AG04449 (cell line): ENCODE results near the gene BMPR2.

Experiments
- CTCF ChIA-PET: fragments of 350-600 bp; formaldehyde crosslinking; extraction: SDS; loops from one replicate; lab custom pipeline; 2021; ENCODE audit warnings: antibody characterized with exemption; lab: Yijun Ruan, JAX
- POLR2A ChIA-PET: fragments of 400-600, 350-600 bp; formaldehyde crosslinking; extraction: SDS; loops from one replicate; lab custom pipeline; 2020; ENCODE audit warnings: antibody characterized with exemption, inconsistent platforms; lab: Yijun Ruan, JAX
- DNase-seq: peaks from one replicate; pipeline ENCODE4 v3.0.0-alpha.2; 2010; ENCODE audit warnings: low read depth, low spot score
- H3K4me3 ChIP-seq: 2 replicates; pipeline ENCODE4 v1.5.1; 2011; ENCODE audit warnings: low read depth, mild to moderate bottlenecking, control low read depth, low read length
- TF ChIP-seq, protein P1 (sequence below): IDR thresholded peaks from one replicate; pipeline ENCODE4 v1.5.1; 2011; ENCODE audit warnings: mild to moderate bottlenecking, moderate library complexity, low read length, control low read depth, inconsistent platforms; ENCODE audit not compliant: insufficient read depth; ENCODE audit errors: missing control alignments

The BMPR2 gene

DNA sequence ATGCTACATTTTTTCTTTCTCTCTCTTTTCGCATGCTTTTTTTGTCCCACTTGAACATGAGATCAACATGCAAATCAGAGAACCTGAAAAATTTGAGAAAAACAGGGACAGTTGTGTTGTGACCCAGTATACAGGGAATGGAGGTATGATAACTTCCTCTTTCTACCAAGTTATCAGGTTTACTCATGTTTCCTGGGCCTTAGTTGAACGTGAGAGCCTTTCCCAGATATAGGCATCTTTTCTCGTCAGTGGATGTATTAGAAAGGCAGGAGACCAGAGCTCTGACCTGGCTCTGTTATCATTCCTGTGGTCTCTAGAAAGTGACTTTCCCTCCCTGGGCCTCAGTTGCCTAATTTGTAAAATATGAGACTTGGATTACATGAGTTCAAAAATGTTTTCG, 228.6 kb downstream of the BMPR2 start:
- ChIA-PET POLR2A (no interaction called here), CTCF (no interaction called here)
- no peak overlapping the region for H3K4me3 ChIP-seq
- TF ChIP-seq, protein P1, sequence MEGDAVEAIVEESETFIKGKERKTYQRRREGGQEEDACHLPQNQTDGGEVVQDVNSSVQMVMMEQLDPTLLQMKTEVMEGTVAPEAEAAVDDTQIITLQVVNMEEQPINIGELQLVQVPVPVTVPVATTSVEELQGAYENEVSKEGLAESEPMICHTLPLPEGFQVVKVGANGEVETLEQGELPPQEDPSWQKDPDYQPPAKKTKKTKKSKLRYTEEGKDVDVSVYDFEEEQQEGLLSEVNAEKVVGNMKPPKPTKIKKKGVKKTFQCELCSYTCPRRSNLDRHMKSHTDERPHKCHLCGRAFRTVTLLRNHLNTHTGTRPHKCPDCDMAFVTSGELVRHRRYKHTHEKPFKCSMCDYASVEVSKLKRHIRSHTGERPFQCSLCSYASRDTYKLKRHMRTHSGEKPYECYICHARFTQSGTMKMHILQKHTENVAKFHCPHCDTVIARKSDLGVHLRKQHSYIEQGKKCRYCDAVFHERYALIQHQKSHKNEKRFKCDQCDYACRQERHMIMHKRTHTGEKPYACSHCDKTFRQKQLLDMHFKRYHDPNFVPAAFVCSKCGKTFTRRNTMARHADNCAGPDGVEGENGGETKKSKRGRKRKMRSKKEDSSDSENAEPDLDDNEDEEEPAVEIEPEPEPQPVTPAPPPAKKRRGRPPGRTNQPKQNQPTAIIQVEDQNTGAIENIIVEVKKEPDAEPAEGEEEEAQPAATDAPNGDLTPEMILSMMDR: no peak
- DNase-seq: no peak

DNA sequence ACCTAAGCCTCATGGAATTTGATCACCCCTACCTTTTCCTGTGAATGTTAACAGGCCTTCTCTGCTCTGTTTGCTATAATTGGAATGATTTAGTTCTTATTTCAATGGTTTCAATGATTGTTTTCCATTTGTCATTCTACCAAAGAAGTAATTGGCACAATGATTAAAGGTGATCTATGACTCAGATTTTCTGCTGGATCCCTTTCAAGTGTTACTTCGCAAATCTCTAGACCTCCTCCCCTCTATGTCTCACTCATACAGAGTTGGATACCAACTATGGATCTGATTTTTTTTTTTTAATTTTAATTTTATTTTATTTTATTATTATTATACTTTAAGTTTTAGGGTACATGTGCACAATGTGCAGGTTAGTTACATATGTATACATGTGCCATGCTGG, 229.0 kb downstream of the BMPR2 start:
- no peak for DNase-seq
- TF ChIP-seq, protein P1: no peak
- CTCF ChIA-PET: no interaction called here
- no peak overlapping the region for H3K4me3 ChIP-seq
- POLR2A ChIA-PET: no interaction called here

DNA sequence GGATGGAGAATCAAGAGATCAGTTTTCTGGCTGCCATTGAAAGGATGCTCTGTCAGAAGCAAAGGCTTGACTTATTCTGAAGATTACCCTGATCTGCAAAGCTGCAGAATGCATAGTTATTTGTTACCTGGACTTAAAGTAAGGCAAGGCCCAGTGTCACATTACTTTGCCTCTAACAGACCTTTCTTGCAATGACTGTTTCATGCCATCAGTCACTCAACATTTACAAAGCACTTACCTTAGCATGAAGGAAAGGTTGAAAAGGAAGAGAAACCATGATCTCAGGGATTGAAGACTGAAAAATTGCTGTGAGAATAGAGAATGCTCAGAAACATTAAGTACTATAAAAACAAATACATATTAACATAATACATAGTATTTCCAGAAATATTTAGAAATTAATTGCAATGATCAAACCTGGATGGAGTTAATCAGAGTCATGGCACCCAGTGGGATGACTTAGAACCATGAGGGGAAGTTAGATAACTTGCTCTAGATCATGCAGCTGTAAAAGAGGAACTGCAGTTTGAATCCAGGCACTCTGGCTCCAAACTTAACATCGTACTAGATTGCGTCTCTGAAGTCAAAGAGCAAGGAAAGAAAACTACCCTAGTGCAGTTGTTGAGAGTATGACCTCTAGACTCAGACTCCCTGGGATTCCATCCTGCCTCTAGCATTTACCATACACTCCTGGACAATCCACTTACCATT, 232.2 kb downstream of the BMPR2 start:
- no peak overlapping the region for H3K4me3 ChIP-seq
- POLR2A ChIA-PET: no interaction called here
- CTCF ChIA-PET: no interaction called here

DNA sequence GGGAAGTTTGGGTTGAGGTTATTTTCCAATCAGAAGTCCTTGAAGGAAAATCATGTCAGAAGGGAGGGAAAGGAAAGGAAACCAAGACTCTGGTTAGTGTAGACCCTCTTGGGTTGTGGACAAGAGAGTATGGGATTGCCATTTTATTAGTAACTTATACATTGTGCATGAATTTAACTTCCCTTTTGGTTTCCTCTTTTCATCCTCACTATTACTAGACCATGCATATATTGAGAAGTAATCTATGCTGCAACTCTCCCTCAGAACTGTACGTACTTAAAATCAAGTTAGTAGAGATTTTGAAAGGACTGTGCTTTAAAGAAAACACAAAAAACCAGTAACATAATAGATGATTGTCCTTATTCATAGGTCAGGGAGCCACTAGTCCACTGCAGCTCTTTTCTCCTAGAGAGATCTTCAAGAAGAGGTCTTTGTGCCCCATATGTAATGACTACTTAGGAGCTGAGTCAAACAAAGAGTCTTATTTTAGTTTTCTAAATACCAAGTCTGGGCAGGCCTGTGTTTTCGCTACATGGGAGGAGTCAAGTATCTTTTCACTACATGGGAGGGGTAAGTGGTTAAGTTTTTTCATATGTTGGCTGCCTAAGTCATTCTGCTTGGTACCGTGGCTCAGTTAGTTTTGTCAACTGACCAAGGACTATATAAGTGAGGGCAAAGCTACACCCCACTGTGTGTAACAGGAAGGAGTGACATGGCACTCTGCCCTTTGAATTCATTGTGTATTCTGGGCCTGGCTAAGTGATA, 233.4 kb downstream of the BMPR2 start:
- H3K4me3 ChIP-seq: no peak overlapping the region
- no peak for DNase-seq
- ChIA-PET POLR2A (no interaction called here), CTCF (interaction anchor here (1.7 kb wide), 1 partner anchor 21 kb away, joined by 5 read pairs; no protein-coding TSS in a partner anchor)
- TF ChIP-seq, protein P1: no peak

More for the DNA sequence above, 232.2 kb downstream of the BMPR2 start:
- TF ChIP-seq, protein P1: no peak
- DNase-seq: no peak

DNA sequence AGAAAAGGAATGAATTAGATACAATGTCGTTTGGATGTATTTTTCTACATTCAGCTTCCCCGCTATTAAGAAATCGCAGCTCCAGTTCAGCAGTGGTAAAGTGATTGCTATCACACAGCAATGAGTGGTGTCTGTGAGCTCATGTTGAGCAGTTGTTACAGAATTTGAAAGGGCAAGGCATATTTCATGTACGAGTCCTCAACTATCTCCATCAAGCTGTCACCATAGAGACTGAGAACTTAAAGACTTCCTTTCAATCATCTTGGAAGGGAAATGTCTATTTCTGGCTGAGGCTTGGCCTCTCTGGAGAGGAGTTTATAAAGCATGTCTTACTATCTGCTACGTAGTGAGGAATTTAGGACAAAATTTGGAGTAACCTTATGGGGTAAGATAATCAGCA, 234.3 kb downstream of the BMPR2 start:
- ChIA-PET CTCF (interaction anchor here (0.8 to 1.7 kb wide), 3 partner anchors 18 to 22 kb away, joined by 3 to 5 read pairs (median 4); no protein-coding TSS in a partner anchor), POLR2A (no interaction called here)
- H3K4me3 ChIP-seq: no peak overlapping the region
- no peak for DNase-seq
- TF ChIP-seq, protein P1: no peak

DNA sequence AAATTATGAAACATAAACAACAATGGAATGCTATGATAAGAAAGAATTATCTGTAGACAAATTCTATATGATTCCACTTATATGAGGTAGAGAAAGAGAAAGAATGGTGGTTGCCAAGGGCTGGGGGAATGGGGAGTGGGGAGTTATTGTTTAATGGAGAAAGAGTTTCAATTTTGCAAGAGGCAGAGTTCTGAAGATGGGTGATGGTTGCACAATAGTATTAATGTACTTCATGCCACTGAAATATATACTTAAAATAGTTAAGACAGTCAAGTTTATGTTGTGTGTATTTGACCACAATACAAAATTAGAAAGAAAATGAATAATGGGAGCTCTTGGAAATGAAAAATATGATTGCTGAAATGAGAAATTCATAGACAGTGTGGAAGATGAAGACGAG, 236.0 kb downstream of the BMPR2 start:
- no peak for DNase-seq

More for the DNA sequence above, 236.0 kb downstream of the BMPR2 start:
- no peak overlapping the region for H3K4me3 ChIP-seq
- CTCF ChIA-PET: no interaction called here
- POLR2A ChIA-PET: no interaction called here
- TF ChIP-seq, protein P1: no peak
